ENCODE measurements around the gene PRKCH.

PRKCH gene

DNA sequence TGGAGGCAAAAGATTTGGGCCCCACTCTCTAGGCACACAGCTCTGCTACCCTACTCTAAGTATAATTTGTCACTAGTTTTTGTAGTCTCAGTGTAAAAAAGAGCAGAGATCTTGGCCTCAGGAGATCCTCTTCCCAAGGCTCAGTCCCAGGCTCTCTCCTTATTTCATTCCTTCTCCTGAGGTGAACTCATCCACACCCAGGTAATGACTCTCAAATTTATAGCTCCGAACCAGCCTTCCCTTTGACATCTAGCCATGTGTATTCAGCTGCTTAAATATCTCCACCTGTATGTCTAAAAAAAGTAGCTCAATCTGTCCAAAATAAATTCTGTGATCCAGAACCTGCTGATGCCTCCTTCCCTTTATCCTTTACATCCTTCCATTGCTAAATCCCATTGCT is 200.4 kb downstream of the PRKCH start:
- TF ChIP-seq EZH2 (IDR thresholded peaks at IDR 0.05) (no peak), FOXP2 (optimal IDR thresholded peaks at IDR 0.05; ENCODE audit: control extremely low read depth, extremely low read length, insufficient read depth) (no peak), POLR2AphosphoS5 (IDR thresholded peaks at IDR 0.05; ENCODE audit: borderline replicate concordance, low read depth, low read length) (no peak)
- DNase-seq (ENCODE audit: low read depth, low spot score), result no peak

DNA sequence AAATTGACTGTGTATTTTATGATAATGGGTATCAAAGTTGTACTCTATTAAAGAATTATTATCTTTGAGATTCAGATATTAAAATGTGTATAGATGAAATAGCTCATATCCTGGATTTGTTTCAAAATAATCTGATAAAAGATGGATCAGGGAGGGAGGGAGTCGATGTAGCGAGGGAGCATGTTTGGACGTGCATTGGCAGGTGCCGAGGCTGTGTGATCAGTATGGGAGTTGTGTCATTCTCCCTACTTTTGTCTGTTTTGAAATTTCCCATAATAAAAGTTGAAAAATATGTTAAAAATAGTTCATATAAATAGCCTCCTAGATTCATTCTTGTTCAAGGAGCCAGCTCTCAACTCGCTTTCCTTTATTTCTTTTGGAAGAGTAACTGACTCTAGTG is 202.4 kb downstream of the PRKCH start:
- no peak for DNase-seq (ENCODE audit: low read depth, low spot score)
- TF ChIP-seq FOXP2 (optimal IDR thresholded peaks at IDR 0.05; ENCODE audit: control extremely low read depth, extremely low read length, insufficient read depth) (no peak), EZH2 (IDR thresholded peaks at IDR 0.05) (no peak), POLR2AphosphoS5 (IDR thresholded peaks at IDR 0.05; ENCODE audit: borderline replicate concordance, low read depth, low read length) (no peak)
- Histone ChIP-seq H3K36me3 (ENCODE audit: insufficient read depth, low read length) (no peaks in the 10 kb centered on the region), H3K27ac (no peak overlapping the region), H3K4me3 (no peak overlapping the region), H3K9me3 (ENCODE audit: low read depth, low read length) (no peaks in the 10 kb centered on the region), H3K9ac (ENCODE audit: insufficient read length) (no peak overlapping the region)

More for the DNA sequence above, 200.4 kb downstream of the PRKCH start:
- no peak overlapping the region for H3K27ac ChIP-seq
- H3K4me3 ChIP-seq, result no peak overlapping the region
- H3K9me3 ChIP-seq (ENCODE audit: low read depth, low read length), result no peaks in the 10 kb centered on the region
- no peaks in the 10 kb centered on the region for H3K36me3 ChIP-seq (ENCODE audit: insufficient read depth, low read length)
- no peak overlapping the region for H3K9ac ChIP-seq (ENCODE audit: insufficient read length)

DNA sequence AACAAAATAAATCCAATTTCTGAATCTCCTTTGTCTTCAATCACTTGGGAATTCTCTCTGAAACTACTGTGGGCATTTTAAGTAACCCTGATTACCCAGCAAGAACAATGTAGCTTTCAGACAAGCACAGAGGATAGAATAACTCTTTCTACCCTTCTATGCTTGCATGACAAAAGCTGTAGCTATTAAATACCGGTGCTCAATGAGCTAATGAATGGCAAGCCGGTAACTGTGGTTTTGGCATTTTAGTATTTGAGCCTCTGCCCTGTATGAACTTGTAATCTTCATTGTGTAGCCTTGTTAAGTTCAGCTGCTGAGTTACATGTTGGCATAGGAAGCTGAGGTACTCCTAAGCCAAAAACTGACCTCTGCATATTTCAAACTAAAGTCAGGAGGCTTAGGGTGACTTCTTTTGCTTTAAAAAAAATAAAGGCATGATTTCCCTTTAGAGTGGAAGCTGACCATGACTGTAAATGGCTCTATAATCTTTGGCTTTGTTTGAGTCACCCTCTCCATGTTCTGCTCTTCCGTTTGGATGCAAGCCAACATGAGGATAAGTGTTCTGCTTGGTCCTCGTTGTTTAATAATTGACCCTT is 202.9 kb downstream of the PRKCH start:
- no peak for DNase-seq (ENCODE audit: low read depth, low spot score)
- H3K4me3 ChIP-seq, result no peak overlapping the region
- no peak overlapping the region for H3K9ac ChIP-seq (ENCODE audit: insufficient read length)
- H3K36me3 ChIP-seq (ENCODE audit: insufficient read depth, low read length), result no peaks in the 10 kb centered on the region
- no peak overlapping the region for H3K27ac ChIP-seq
- no peaks in the 10 kb centered on the region for H3K9me3 ChIP-seq (ENCODE audit: low read depth, low read length)
- no peak for TF ChIP-seq POLR2AphosphoS5 (IDR thresholded peaks at IDR 0.05; ENCODE audit: borderline replicate concordance, low read depth, low read length)
- no peak for TF ChIP-seq FOXP2 (optimal IDR thresholded peaks at IDR 0.05; ENCODE audit: control extremely low read depth, extremely low read length, insufficient read depth)
- TF ChIP-seq EZH2 (IDR thresholded peaks at IDR 0.05), result no peak

DNA sequence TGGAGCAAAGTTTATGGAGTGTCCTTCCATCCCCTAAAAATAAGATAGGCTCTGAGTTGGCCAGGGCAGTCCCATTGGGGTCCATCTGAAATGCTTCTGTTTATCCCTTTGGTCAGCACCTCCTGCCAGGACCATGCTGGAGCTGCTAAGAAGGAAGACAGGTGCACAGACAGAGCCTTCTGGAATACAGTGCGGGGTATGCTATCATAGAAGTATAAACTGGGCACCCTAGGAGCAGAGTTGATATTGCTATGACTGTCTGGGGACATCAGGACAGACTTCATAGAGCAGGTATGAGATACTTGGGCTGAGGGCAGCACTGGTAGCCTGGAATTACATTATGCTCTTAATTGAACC is 203.5 kb downstream of the PRKCH start:
- TF ChIP-seq POLR2AphosphoS5 (IDR thresholded peaks at IDR 0.05; ENCODE audit: borderline replicate concordance, low read depth, low read length) (no peak), EZH2 (IDR thresholded peaks at IDR 0.05) (no peak), FOXP2 (optimal IDR thresholded peaks at IDR 0.05; ENCODE audit: control extremely low read depth, extremely low read length, insufficient read depth) (no peak)
- Histone ChIP-seq H3K4me3 (no peak overlapping the region), H3K9me3 (ENCODE audit: low read depth, low read length) (no peaks in the 10 kb centered on the region), H3K9ac (ENCODE audit: insufficient read length) (no peak overlapping the region), H3K27ac (no peak overlapping the region), H3K36me3 (ENCODE audit: insufficient read depth, low read length) (no peaks in the 10 kb centered on the region)
- DNase-seq (ENCODE audit: low read depth, low spot score), result no peak

DNA sequence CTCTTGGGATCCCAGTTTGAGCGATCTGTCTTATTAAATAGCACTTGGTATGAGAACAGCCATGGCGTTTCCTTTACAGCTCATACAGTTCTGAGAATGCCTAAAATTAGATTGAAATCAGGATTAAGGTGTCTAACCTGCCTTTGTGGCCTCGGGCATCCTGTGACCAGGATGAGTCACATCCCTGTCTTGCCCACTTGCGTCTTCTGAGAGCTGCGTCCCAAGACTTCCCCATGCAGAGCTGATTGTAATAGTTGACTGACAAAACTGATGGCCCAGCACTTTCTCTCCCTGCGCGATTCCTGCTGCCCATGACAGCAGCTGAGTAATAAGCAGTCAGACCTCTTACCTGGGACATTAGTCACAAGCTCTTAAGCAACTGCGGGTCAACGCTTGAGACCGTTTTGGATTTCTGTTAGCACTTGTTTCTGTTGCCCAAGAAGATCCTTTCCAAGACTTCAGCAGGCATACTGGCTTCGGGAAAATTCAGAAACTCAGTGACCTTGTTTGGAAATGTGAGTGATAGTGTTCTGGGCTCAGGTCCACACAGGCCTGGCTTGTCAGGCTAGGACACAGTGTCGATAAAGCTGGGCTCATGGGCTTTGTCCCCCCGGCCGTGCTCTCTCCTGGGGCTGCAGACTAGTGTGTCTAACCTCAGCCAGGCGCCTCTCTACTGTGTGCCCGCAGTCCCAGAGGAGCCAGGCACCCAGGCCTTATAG is 204.1 kb downstream of the PRKCH start:
- H3K36me3 ChIP-seq (ENCODE audit: insufficient read depth, low read length), result no peaks in the 10 kb centered on the region
- no peak for DNase-seq (ENCODE audit: low read depth, low spot score)
- no peak overlapping the region for H3K4me3 ChIP-seq
- no peaks in the 10 kb centered on the region for H3K9me3 ChIP-seq (ENCODE audit: low read depth, low read length)
- TF ChIP-seq POLR2AphosphoS5 (IDR thresholded peaks at IDR 0.05; ENCODE audit: borderline replicate concordance, low read depth, low read length) (no peak), EZH2 (IDR thresholded peaks at IDR 0.05) (no peak), FOXP2 (optimal IDR thresholded peaks at IDR 0.05; ENCODE audit: control extremely low read depth, extremely low read length, insufficient read depth) (no peak)
- no peak overlapping the region for H3K9ac ChIP-seq (ENCODE audit: insufficient read length)
- no peak overlapping the region for H3K27ac ChIP-seq

DNA sequence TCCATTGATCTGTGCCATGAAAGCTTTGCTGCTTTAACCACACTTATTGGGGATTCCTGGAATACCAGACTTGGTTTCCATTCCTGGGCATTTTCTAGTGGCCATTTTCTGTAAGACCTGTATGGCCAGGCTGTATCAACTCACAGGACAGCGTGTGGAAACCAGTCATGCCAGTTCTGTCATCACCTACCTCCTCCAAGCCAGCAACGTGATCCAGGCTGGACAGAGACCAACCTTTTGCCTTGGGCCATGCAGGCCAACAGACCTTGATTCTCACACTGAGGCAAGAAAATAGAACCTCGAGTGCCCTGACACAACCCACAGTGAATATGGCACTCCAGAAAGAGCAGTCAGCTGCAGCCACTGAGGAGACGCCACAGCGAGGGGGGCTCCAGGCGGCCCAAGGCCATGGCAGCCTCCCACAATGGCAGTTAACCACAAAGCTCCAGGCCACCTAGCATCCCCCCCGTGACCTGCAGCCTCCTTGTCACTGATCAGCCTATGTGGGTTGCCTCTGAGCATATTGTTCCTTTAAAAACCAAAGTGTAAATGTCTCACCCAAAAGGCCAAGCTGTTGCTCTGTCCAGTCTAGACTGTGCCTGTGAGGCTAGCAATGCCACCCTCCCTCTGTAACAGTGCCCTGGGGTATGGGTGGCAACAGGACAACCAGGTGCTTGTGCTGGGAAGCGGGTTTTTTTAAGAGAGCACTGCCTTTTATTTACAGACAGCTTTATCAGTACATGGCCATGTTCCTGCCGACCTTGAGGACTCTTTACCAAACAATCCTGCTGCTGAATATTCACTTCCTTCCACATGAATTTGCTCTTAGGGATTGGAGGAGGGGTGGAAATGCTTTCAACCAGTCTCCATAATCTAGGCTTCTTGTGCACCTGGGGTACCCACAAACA is 205.3 kb downstream of the PRKCH start:
- no peaks in the 10 kb centered on the region for H3K9me3 ChIP-seq (ENCODE audit: low read depth, low read length)
- H3K36me3 ChIP-seq (ENCODE audit: insufficient read depth, low read length), result no peaks in the 10 kb centered on the region
- no peak overlapping the region for H3K9ac ChIP-seq (ENCODE audit: insufficient read length)
- H3K4me3 ChIP-seq, result no peak overlapping the region
- no peak for TF ChIP-seq FOXP2 (optimal IDR thresholded peaks at IDR 0.05; ENCODE audit: control extremely low read depth, extremely low read length, insufficient read depth)
- TF ChIP-seq POLR2AphosphoS5 (IDR thresholded peaks at IDR 0.05; ENCODE audit: borderline replicate concordance, low read depth, low read length), result no peak
- TF ChIP-seq EZH2 (IDR thresholded peaks at IDR 0.05), result no peak
- no peak for DNase-seq (ENCODE audit: low read depth, low spot score)
- no peak overlapping the region for H3K27ac ChIP-seq

DNA sequence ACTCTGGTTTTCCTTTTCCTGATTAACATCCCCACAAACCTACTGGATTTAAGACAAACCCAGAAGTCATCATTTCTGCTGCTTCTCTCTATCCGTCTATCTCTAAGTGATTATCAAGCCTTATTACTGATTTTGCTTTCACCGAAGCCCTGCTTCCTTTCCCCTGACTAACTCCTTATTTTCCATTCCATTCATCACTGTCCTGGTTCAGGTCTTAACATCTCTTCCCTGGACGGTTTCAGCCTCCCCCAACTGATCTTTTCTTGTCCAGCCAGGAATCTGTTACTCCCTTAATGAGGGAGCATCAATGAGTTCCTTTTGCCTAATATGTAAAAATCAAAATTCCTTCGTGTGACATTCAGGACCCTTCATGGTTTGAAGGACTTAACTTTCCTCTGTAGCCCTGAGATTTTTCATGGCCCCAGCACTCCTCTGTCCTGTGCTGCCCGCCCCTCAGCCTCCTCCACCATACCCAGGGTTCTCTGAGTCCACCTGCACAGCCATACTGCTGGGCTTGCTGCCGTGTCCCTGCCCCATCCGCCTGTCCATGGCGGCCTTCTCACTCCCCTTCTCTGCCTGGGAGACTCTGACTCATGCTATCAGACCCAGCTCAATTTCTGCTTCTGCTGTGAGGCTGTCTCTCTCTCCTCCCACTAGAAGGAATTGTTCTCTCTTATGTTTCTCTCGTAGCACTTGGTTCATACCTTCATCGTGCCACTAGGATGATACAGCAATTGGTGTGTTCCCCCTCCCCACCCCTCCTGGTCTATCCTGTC is 206.1 kb downstream of the PRKCH start:
- no peak overlapping the region for H3K27ac ChIP-seq
- no peaks in the 10 kb centered on the region for H3K9me3 ChIP-seq (ENCODE audit: low read depth, low read length)
- H3K36me3 ChIP-seq (ENCODE audit: insufficient read depth, low read length), result no peaks in the 10 kb centered on the region
- no peak overlapping the region for H3K9ac ChIP-seq (ENCODE audit: insufficient read length)
- H3K4me3 ChIP-seq, result no peak overlapping the region
- DNase-seq (ENCODE audit: low read depth, low spot score), result no peak
- TF ChIP-seq POLR2AphosphoS5 (IDR thresholded peaks at IDR 0.05; ENCODE audit: borderline replicate concordance, low read depth, low read length) (no peak), EZH2 (IDR thresholded peaks at IDR 0.05) (no peak), FOXP2 (optimal IDR thresholded peaks at IDR 0.05; ENCODE audit: control extremely low read depth, extremely low read length, insufficient read depth) (no peak)

All from SK-N-MC (cell line).